Naive thymus-derived CD4-positive, alpha-beta T cell (primary cell): Measurements from ENCODE around the gene NR5A1. TPM values are rescaled to one million over a fixed set of nuclear protein-coding genes. Genes with fewer than 3 reads are reported as not detected.
A peak's percentile ranks its signal among the peaks of the same experiment; 100 is the strongest.

Source experiments
- ATAC-seq: fragments of 150-1000 bp; cut with Tn5 transposase; 2 replicates; pipeline ENCODE4 v1.10.0; 2021; ENCODE audit warnings: mild to moderate bottlenecking, moderate library complexity
- CTCF ChIA-PET: fragments of 350-600 bp; sonication (Branson Sonifier 250); formaldehyde crosslinking; loops from one replicate; lab custom pipeline; 2021; ENCODE audit warnings: antibody characterized with exemption; lab: Charles Lee
- POLR2A ChIA-PET: fragments of 350-600 bp; sonication (Branson Sonifier 250); formaldehyde crosslinking; loops from one replicate; lab custom pipeline; 2021; ENCODE audit warnings: antibody characterized with exemption, inconsistent platforms; lab: Charles Lee
- DNase-seq, 9 donors: peaks; one replicate each; pipeline versions ENCODE4 v3.0.0 to v3.0.0-alpha.2; 2020 to 2022; ENCODE audit warnings: mixed read lengths in 1 of 9
- H3K27ac ChIP-seq: one replicate; pipeline ENCODE4 v1.7.0; 2013; ENCODE audit warnings: mild to moderate bottlenecking, low read depth, low read length, moderate library complexity
- H3K27me3 ChIP-seq, 2 donors: one replicate each; pipeline ENCODE4 v1.7.0; 2013; ENCODE audit warnings: low read length in 2 of 2, mild to moderate bottlenecking in 2 of 2, moderate library complexity in 2 of 2; ENCODE audit not compliant: control insufficient read depth in 2 of 2, insufficient read depth in 2 of 2
- H3K36me3 ChIP-seq, 3 experiments: 1 replicate in 2 of 3; 2 replicates in 1 of 3; pipeline ENCODE4 v1.7.0; 2013; ENCODE audit warnings: low read length in 3 of 3, mild to moderate bottlenecking in 3 of 3, moderate library complexity in 1 of 3; ENCODE audit not compliant: insufficient read depth in 3 of 3, control insufficient read depth in 2 of 3
- H3K4me1 ChIP-seq, 2 donors: one replicate each; pipeline ENCODE4 v1.7.0; 2013; ENCODE audit warnings: low read length in 2 of 2, mild to moderate bottlenecking in 2 of 2, moderate library complexity in 1 of 2; ENCODE audit not compliant: control insufficient read depth in 2 of 2, insufficient read depth in 2 of 2
- H3K4me3 ChIP-seq: 2 replicates; pipeline ENCODE4 v1.7.0; 2013; ENCODE audit warnings: mild to moderate bottlenecking, low read length
- H3K9me3 ChIP-seq, 3 experiments: 1 replicate in 2 of 3; 2 replicates in 1 of 3; pipeline ENCODE4 v1.7.0; 2013; ENCODE audit warnings: low read length in 3 of 3; ENCODE audit not compliant: control insufficient read depth in 2 of 3
- H3K27ac Mint-ChIP-seq, 9 donors: one replicate each; pipeline ENCODE4 v1.8.0; 2020 to 2022; ENCODE audit warnings: mixed read lengths in 9 of 9, mild to moderate bottlenecking in 8 of 9, moderate library complexity in 5 of 9, inconsistent platforms in 2 of 9
- H3K27me3 Mint-ChIP-seq, 5 donors: one replicate each; pipeline ENCODE4 v1.8.0; 2021 to 2022; ENCODE audit warnings: mixed read lengths in 5 of 5, mild to moderate bottlenecking in 1 of 5
- H3K36me3 Mint-ChIP-seq, 5 donors: one replicate each; pipeline ENCODE4 v1.8.0; 2020 to 2022; ENCODE audit warnings: mixed read lengths in 5 of 5, mild to moderate bottlenecking in 3 of 5, inconsistent platforms in 1 of 5
- H3K4me1 Mint-ChIP-seq, 7 donors: one replicate each; pipeline ENCODE4 v1.8.0; 2020 to 2022; ENCODE audit warnings: mixed read lengths in 7 of 7, mild to moderate bottlenecking in 3 of 7, inconsistent platforms in 1 of 7
- H3K4me3 Mint-ChIP-seq, 10 donors: one replicate each; pipeline ENCODE4 v1.8.0; 2020 to 2022; ENCODE audit warnings: mild to moderate bottlenecking in 10 of 10, mixed read lengths in 10 of 10, moderate library complexity in 6 of 10, inconsistent platforms in 2 of 10
- H3K9me3 Mint-ChIP-seq, 11 donors: one replicate each; pipeline ENCODE4 v1.8.0; 2020 to 2022; ENCODE audit warnings: mixed read lengths in 11 of 11, mild to moderate bottlenecking in 4 of 11, inconsistent platforms in 1 of 11, moderate library complexity in 1 of 11
- intact Hi-C, 2 donors: fragments of 100-400 bp; cut with micrococcal nuclease; formaldehyde crosslinking; loops; one replicate each; pipeline ENCODE4 v1.15.1; 2023
- polyA plus RNA-seq, 2 donors: library from polyadenylated mRNA; unstranded; fragments of 300-500 nt; fragmentation: Illumina TruSeq; gene quantifications; one replicate each; pipeline ENCODE4 v1.2.3, GENCODE V29; 2021
- total RNA-seq, 6 experiments: library from RNA in 5 of 6; stranded (reverse) in 5 of 6; gene quantifications; 1 replicate in 5 of 6; 2 replicates in 1 of 6; pipeline ENCODE4 v1.2.3 and lab custom pipeline; 2021 to 2026

NR5A1 gene
- total and polyA plus RNA-seq, 7 experiments from 2014 or later = 0.11 TPM; not detected in 6

- ChIA-PET CTCF (no interaction called here), POLR2A (no interaction called here)
- Mint-ChIP-seq H3K27ac (no peak overlapping the region), H3K4me1 (peaks cover 0 to 6% (median 0%) of the 10 kb centered on the region in 7 donors), H3K27me3 (peaks cover 0 to 26% (median 8%) of the 10 kb centered on the region in 5 donors), H3K9me3 (no peaks in the 10 kb centered on the region), H3K4me3 (no peak overlapping the region), H3K36me3 (no peaks in the 10 kb centered on the region)
- no peaks in the 10 kb centered on the region for H3K4me1 ChIP-seq
- intact Hi-C loops = no loop called here
- no peak for DNase-seq
- H3K36me3 ChIP-seq = no peaks in the 10 kb centered on the region
- ATAC-seq = no peak
- H3K27me3 ChIP-seq = peaks cover 0 to 6% of the 10 kb centered on the region in 2 donors
- H3K27ac ChIP-seq = no peak overlapping the region
- H3K9me3 ChIP-seq = no peaks in the 10 kb centered on the region
- no peak overlapping the region for H3K4me3 ChIP-seq
Observed at GRCh38 chr9:124517600-124517999, 10.4 kb upstream of the NR5A1 start.

- Mint-ChIP-seq H3K4me1 (peaks cover 0 to 10% (median 0%) of the 10 kb centered on the region in 7 donors), H3K36me3 (no peaks in the 10 kb centered on the region), H3K4me3 (no peak overlapping the region), H3K9me3 (peaks cover 0 to 1% (median 0%) of the 10 kb centered on the region in 11 donors), H3K27me3 (peaks cover 0 to 15% (median 5%) of the 10 kb centered on the region in 5 donors), H3K27ac (no peak overlapping the region)
- CTCF ChIA-PET = no interaction called here
- Histone ChIP-seq H3K27ac (no peak overlapping the region), H3K9me3 (no peaks in the 10 kb centered on the region), H3K27me3 (no peaks in the 10 kb centered on the region), H3K36me3 (no peaks in the 10 kb centered on the region), H3K4me1 (no peaks in the 10 kb centered on the region), H3K4me3 (no peak overlapping the region)
- intact Hi-C loops = no loop called here
- ATAC-seq (no peak), DNase-seq (no peak)
- POLR2A ChIA-PET = no interaction called here
Observed at GRCh38 chr9:124514874-124515273, 7.7 kb upstream of the NR5A1 start.

- Histone ChIP-seq H3K4me1 (no peaks in the 10 kb centered on the region), H3K9me3 (no peaks in the 10 kb centered on the region), H3K27ac (no peak overlapping the region), H3K27me3 (no peaks in the 10 kb centered on the region), H3K4me3 (no peak overlapping the region), H3K36me3 (no peaks in the 10 kb centered on the region)
- H3K27me3 Mint-ChIP-seq = peaks cover 0 to 15% (median 5%) of the 10 kb centered on the region in 5 donors
- H3K4me3 Mint-ChIP-seq = no peak overlapping the region
- ChIA-PET CTCF (no interaction called here), POLR2A (no interaction called here)
- intact Hi-C loops = no loop called here
- ATAC-seq (no peak), DNase-seq (no peak)
- H3K36me3 Mint-ChIP-seq = no peaks in the 10 kb centered on the region
- peaks cover 0 to 10% (median 0%) of the 10 kb centered on the region in 7 donors for H3K4me1 Mint-ChIP-seq
- peaks cover 0 to 1% (median 0%) of the 10 kb centered on the region in 11 donors for H3K9me3 Mint-ChIP-seq
- no peak overlapping the region for H3K27ac Mint-ChIP-seq
Observed at GRCh38 chr9:124514125-124514524, 6.9 kb upstream of the NR5A1 start.

- peaks cover 0 to 13% (median 5%) of the 10 kb centered on the region in 5 donors for H3K27me3 Mint-ChIP-seq
- peak overlapping the region in 1 of 9 donors; percentile 5 for H3K27ac Mint-ChIP-seq
Observed at GRCh38 chr9:124513376-124513994, 6.3 kb upstream of the NR5A1 start.

GRCh38 chr9:124512806-124513204 lies 5.6 kb upstream of the NR5A1 start:
- ATAC-seq (no peak), DNase-seq (no peak)
- peak overlapping the region in 1 of 9 donors; percentile 5 for H3K27ac Mint-ChIP-seq
- H3K4me3 Mint-ChIP-seq = no peak overlapping the region
- peaks cover 0 to 10% (median 0%) of the 10 kb centered on the region in 7 donors for H3K4me1 Mint-ChIP-seq
- CTCF ChIA-PET = no interaction called here
- intact Hi-C loops = no loop called here
- H3K27me3 Mint-ChIP-seq = peaks cover 0 to 10% (median 5%) of the 10 kb centered on the region in 5 donors
- H3K9me3 Mint-ChIP-seq = peaks cover 0 to 1% (median 0%) of the 10 kb centered on the region in 11 donors
- Histone ChIP-seq H3K4me1 (no peaks in the 10 kb centered on the region), H3K4me3 (no peak overlapping the region), H3K36me3 (no peaks in the 10 kb centered on the region), H3K27ac (no peak overlapping the region), H3K9me3 (no peaks in the 10 kb centered on the region), H3K27me3 (no peaks in the 10 kb centered on the region)
- POLR2A ChIA-PET = no interaction called here
- no peaks in the 10 kb centered on the region for H3K36me3 Mint-ChIP-seq

More at GRCh38 chr9:124513376-124513994, 6.3 kb upstream of the NR5A1 start:
- POLR2A ChIA-PET = no interaction called here
- H3K9me3 Mint-ChIP-seq = peaks cover 0 to 1% (median 0%) of the 10 kb centered on the region in 11 donors
- intact Hi-C loops = no loop called here
- no peaks in the 10 kb centered on the region for H3K36me3 ChIP-seq
- no peak overlapping the region for H3K27ac ChIP-seq
- DNase-seq (no peak), ATAC-seq (no peak)
- no peak overlapping the region for H3K4me3 Mint-ChIP-seq
- peaks cover 0 to 10% (median 0%) of the 10 kb centered on the region in 7 donors for H3K4me1 Mint-ChIP-seq
- no peaks in the 10 kb centered on the region for H3K9me3 ChIP-seq
- no peaks in the 10 kb centered on the region for H3K36me3 Mint-ChIP-seq
- no peak overlapping the region for H3K4me3 ChIP-seq
- CTCF ChIA-PET = no interaction called here
- no peaks in the 10 kb centered on the region for H3K4me1 ChIP-seq
- no peaks in the 10 kb centered on the region for H3K27me3 ChIP-seq

- Mint-ChIP-seq H3K4me1 (peaks cover 0 to 10% (median 0%) of the 10 kb centered on the region in 7 donors), H3K27ac (no peak overlapping the region), H3K4me3 (no peak overlapping the region), H3K9me3 (peaks cover 0 to 1% (median 0%) of the 10 kb centered on the region in 11 donors), H3K36me3 (no peaks in the 10 kb centered on the region), H3K27me3 (peaks cover 0 to 10% (median 5%) of the 10 kb centered on the region in 5 donors)
- intact Hi-C loops = no loop called here
- peak; percentile 38 for ATAC-seq
- Histone ChIP-seq H3K36me3 (no peaks in the 10 kb centered on the region), H3K4me3 (no peak overlapping the region), H3K4me1 (no peaks in the 10 kb centered on the region), H3K9me3 (no peaks in the 10 kb centered on the region), H3K27me3 (no peaks in the 10 kb centered on the region), H3K27ac (no peak overlapping the region)
- POLR2A ChIA-PET = no interaction called here
- CTCF ChIA-PET = no interaction called here
- DNase-seq = no peak
Observed at GRCh38 chr9:124511891-124512805, 4.9 kb upstream of the NR5A1 start.
